Endothelial cell of umbilical vein (primary cell): ENCODE measurements around the gene APOC1. TPM values are rescaled to one million over a fixed set of nuclear protein-coding genes. Genes with fewer than 3 reads are reported as not detected.
"Not testable (repeated sequence)": the region's sequence is repeated elsewhere in the genome, so short reads cannot be mapped to it uniquely, and the experiment has no call there.

Experiments
- BruUV-seq: library from RNA; stranded (reverse); fragments of 400-500 nt; replicated peaks from 2 replicates; lab custom pipeline; 2021; lab: Mats Ljungman, UMichigan
- CTCF ChIA-PET: fragments of 300-600, 350-600 bp; sonication (Branson Sonifier 250); formaldehyde crosslinking; loops from one replicate; lab custom pipeline; 2021; ENCODE audit warnings: antibody characterized with exemption, inconsistent platforms; lab: Charles Lee
- POLR2A ChIA-PET: fragments of 300-600, 350-600 bp; sonication (Branson Sonifier 250); formaldehyde crosslinking; loops from one replicate; lab custom pipeline; 2021; ENCODE audit warnings: antibody characterized with exemption, inconsistent platforms; lab: Charles Lee
- DNase-seq: peaks from one replicate; pipeline ENCODE4 v3.0.0-alpha.2; 2011; ENCODE audit warnings: low read depth, low spot score
- FAIRE-seq: peaks from 2 replicates; lab custom pipeline; 2011; peaks lifted over from hg19 to GRCh38; lab: Jason Lieb, UNC
- H2AFZ ChIP-seq: 2 replicates; pipeline ENCODE4 v1.6.0; 2012; ENCODE audit warnings: low read depth, low read length, control low read depth, inconsistent platforms
- H3K27ac ChIP-seq: 2 replicates; pipeline ENCODE4 v1.5.1; 2011; ENCODE audit warnings: low read depth, mild to moderate bottlenecking, control low read depth, low read length, moderate library complexity; ENCODE audit not compliant: insufficient read depth
- H3K27me3 ChIP-seq, 2 experiments: 2 replicates each; pipeline versions ENCODE4 v1.6.0 to v1.6.1; 2011; ENCODE audit warnings: low read length in 2 of 2, mixed read lengths in 1 of 2; ENCODE audit not compliant: control insufficient read depth in 2 of 2, insufficient read depth in 2 of 2
- H3K36me3 ChIP-seq, 2 experiments: 2 replicates in 1 of 2; 3 replicates in 1 of 2; pipeline ENCODE4 v1.5.1; 2011; ENCODE audit warnings: low read length in 2 of 2, mild to moderate bottlenecking in 1 of 2, moderate library complexity in 1 of 2; ENCODE audit not compliant: control insufficient read depth in 2 of 2, insufficient read depth in 2 of 2; ENCODE audit errors: extremely low read depth in 1 of 2
- H3K4me1 ChIP-seq: 3 replicates; pipeline ENCODE4 v1.5.1; 2011; ENCODE audit warnings: mild to moderate bottlenecking, low read length; ENCODE audit not compliant: control insufficient read depth, insufficient read depth; ENCODE audit errors: extremely low read depth
- H3K4me2 ChIP-seq: 2 replicates; pipeline ENCODE4 v1.6.1; 2011; ENCODE audit warnings: low read length, control low read depth, mixed read lengths; ENCODE audit not compliant: insufficient read depth
- H3K4me3 ChIP-seq, 3 experiments: fragments of 200-600 bp in 1 of 3; sonication (generic), shearing (Covaris generic) in 1 of 3; replicated peaks in 1 of 3; 2 replicates each; pipeline ENCODE4 v1.5.1; 2011 to 2016; ENCODE audit warnings: control low read depth in 3 of 3, low read length in 3 of 3, mild to moderate bottlenecking in 2 of 3, inconsistent platforms in 1 of 3, low read depth in 1 of 3, moderate library complexity in 1 of 3; ENCODE audit not compliant: insufficient read depth in 1 of 3
- H3K79me2 ChIP-seq: 2 replicates; pipeline ENCODE4 v1.6.0; 2012; ENCODE audit warnings: low read length, inconsistent platforms; ENCODE audit not compliant: control insufficient read depth, insufficient read depth
- H3K9ac ChIP-seq: replicated peaks from 2 replicates; pipeline ENCODE3; 2011; ENCODE audit warnings: low read length, control low read depth; ENCODE audit not compliant: insufficient read depth; ENCODE audit errors: extremely low read depth
- H3K9me1 ChIP-seq: replicated peaks from 3 replicates; pipeline ENCODE4 v1.6.0; 2011; ENCODE audit warnings: mild to moderate bottlenecking, low read length; ENCODE audit not compliant: control insufficient read depth, insufficient read depth; ENCODE audit errors: extremely low read depth
- H3K9me3 ChIP-seq: replicated peaks from 2 replicates; pipeline ENCODE4 v1.5.1; 2012; ENCODE audit warnings: low read length, inconsistent platforms; ENCODE audit not compliant: control insufficient read depth, insufficient read depth
- H4K20me1 ChIP-seq: replicated peaks from 2 replicates; pipeline ENCODE3; 2011; ENCODE audit warnings: mild to moderate bottlenecking, low read length; ENCODE audit not compliant: control insufficient read depth, insufficient read depth; ENCODE audit errors: extremely low read depth
- EZH2 ChIP-seq: IDR thresholded peaks from 2 replicates; pipeline ENCODE4 v1.6.1; 2012; ENCODE audit warnings: borderline replicate concordance, low read depth, mild to moderate bottlenecking, moderate library complexity, low read length, inconsistent platforms; ENCODE audit not compliant: severe bottlenecking
- FOS ChIP-seq: IDR thresholded peaks from 2 replicates; pipeline ENCODE4 v1.6.1; 2011; ENCODE audit warnings: mild to moderate bottlenecking, low read length, moderate library complexity, borderline replicate concordance; ENCODE audit not compliant: insufficient read depth
- GATA2 ChIP-seq: IDR thresholded peaks from 2 replicates; pipeline ENCODE4 v1.7.0; 2011; ENCODE audit warnings: low read depth, mild to moderate bottlenecking, moderate library complexity, mixed read lengths, low read length; ENCODE audit not compliant: insufficient read length, insufficient read depth
- JUN ChIP-seq: IDR thresholded peaks from 2 replicates; pipeline ENCODE4 v1.6.1; 2011; ENCODE audit warnings: borderline replicate concordance, low read depth; ENCODE audit not compliant: insufficient read length, insufficient read depth
- MYC ChIP-seq: IDR thresholded peaks from one replicate; pipeline ENCODE4 v1.6.1; 2011; ENCODE audit warnings: mild to moderate bottlenecking, low read depth, low read length
- POLR2A ChIP-seq: IDR thresholded peaks from 2 replicates; pipeline ENCODE4 v1.6.1; 2012; ENCODE audit warnings: low read depth, mild to moderate bottlenecking, control low read depth, low read length
- POLR2AphosphoS5 ChIP-seq: IDR thresholded peaks from 2 replicates; pipeline ENCODE4 v1.6.1; 2012; ENCODE audit warnings: low read depth, mild to moderate bottlenecking, control low read depth, low read length, moderate library complexity; ENCODE audit not compliant: insufficient read depth
- dilution Hi-C: fragments of 300-500 bp; cut with MboI; formaldehyde crosslinking; loops from one replicate; pipeline ENCODE4 v1.15.0; 2019; ENCODE audit warnings: low sequenced_read_pairs; ENCODE audit not compliant: extremely low pct_ligation_motif_present
- intact Hi-C: fragments of 100-400 bp; cut with micrococcal nuclease; formaldehyde crosslinking; loops from one replicate; pipeline ENCODE4 v1.10.0; 2022
- polyA plus RNA-seq, 4 experiments: library from polyadenylated mRNA; depleted of rRNA in 3 of 4; stranded (reverse) in 3 of 4; unstranded in 1 of 4; fragments of >200 nt; gene quantifications; 2 replicates each; pipeline versions ENCODE4 v1.2.1 to v1.2.3, GENCODE V29; 2011 to 2012; ENCODE audit warnings: missing spikeins in 1 of 4
- total RNA-seq: library from RNA; stranded (reverse); gene quantifications from 2 replicates; pipeline ENCODE4 v1.2.3, GENCODE V29; 2021
- TF ChIP-seq, protein P1 (sequence below): IDR thresholded peaks from 2 replicates; pipeline ENCODE4 v1.6.1; 2011; ENCODE audit not compliant: insufficient read depth, insufficient read length
- TF ChIP-seq, protein P2 (sequence below), 2 donors: IDR thresholded peaks; 1 replicate in 1 of 2; 2 replicates in 1 of 2; pipeline ENCODE4 v1.5.1; 2011; ENCODE audit warnings: low read length in 2 of 2, mild to moderate bottlenecking in 2 of 2, moderate library complexity in 2 of 2, control low read depth in 1 of 2, inconsistent platforms in 1 of 2, low read depth in 1 of 2; ENCODE audit not compliant: insufficient read depth in 1 of 2; ENCODE audit errors: extremely low read depth in 1 of 2

APOC1 gene
- total and polyA plus RNA-seq, 2 donors (not counting 3 experiments of a cell fraction or from before 2014, with no cell fraction given): 5.0 to 18.5 TPM

DNA sequence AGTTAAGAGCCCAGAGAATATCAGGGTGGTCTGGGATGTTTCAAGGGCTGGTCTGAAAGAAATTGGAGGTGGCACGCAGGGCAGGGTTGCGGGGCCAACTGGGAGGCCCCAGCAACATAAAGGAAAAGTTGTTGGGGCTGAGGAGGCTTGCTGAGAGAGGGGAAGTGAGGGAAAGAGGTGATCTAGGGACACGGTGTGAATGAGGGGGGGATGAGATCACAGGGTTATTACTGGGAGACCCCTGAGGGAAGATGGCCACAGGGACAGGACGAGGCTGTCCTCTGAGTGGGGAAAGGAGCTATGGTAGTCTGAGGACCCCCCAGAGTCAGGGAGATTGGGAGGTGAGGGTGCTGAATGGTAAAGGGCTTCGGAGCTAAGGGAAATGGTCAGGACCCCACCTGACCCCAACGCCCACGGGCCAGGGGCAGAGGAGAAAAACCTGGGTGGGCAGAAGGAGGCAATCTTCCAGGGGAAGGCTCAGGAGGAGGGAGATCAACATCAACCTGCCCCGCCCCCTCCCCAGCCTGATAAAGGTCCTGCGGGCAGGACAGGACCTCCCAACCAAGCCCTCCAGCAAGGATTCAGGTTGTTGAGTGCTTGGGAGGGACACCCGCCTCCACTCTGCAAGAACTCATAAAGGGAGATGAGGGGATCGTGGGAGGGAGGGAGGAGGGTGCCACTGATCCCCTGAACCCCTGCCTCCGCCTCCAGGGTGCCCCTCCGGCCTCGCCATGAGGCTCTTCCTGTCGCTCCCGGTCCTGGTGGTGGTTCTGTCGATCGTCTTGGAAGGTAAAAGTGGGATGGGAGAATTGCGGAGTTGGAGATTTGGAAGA, 12.1 kb downstream of the APOC1 start:
- peak overlapping the region; percentile 74 for H2AFZ ChIP-seq
- BruUV-seq, H3K9me1 ChIP-seq, H3K9ac ChIP-seq, H3K79me2 ChIP-seq, H3K27ac ChIP-seq, CTCF ChIA-PET, H3K9me3 ChIP-seq, dilution Hi-C loops, H3K36me3 ChIP-seq, H4K20me1 ChIP-seq, POLR2A ChIA-PET, H3K27me3 ChIP-seq, H3K4me1 ChIP-seq, DNase-seq: not testable (repeated sequence)
- peak overlapping the region; percentile 73 for H3K4me2 ChIP-seq
- peak overlapping the region in 1 of 3 experiments; percentile 3 for H3K4me3 ChIP-seq
- peak; percentile 15 for FAIRE-seq
- intact Hi-C loops: loop anchor here (2.0 kb wide), 1 partner anchor 28 kb away; the partner anchor contains the start of gene CLPTM1

DNA sequence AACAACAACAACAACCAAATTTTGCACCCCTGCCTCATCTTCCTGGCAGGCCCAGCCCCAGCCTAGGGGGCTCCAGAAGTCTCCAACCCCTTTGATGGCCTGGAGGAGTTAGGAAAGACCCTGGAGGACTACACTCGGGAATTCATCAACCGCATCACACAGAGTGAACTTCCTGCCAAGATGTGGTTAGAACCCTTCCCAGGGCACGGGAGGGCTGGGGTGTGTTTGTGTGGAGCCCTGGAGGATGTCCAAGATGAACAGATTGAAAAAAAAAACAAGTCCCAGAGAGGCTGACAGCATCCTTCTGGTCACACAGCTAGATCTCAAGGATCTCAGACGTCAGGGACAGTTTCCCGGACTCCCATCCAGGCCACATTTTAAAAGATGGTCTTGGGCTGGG, 13.3 kb downstream of the APOC1 start:
- TF ChIP-seq GATA2 (no peak), POLR2A (no peak), POLR2AphosphoS5 (no peak), EZH2 (no peak), JUN (no peak), FOS (no peak), MYC (no peak)
- TF ChIP-seq, protein P1, sequence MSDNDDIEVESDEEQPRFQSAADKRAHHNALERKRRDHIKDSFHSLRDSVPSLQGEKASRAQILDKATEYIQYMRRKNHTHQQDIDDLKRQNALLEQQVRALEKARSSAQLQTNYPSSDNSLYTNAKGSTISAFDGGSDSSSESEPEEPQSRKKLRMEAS: no peak
- TF ChIP-seq, protein P2, sequence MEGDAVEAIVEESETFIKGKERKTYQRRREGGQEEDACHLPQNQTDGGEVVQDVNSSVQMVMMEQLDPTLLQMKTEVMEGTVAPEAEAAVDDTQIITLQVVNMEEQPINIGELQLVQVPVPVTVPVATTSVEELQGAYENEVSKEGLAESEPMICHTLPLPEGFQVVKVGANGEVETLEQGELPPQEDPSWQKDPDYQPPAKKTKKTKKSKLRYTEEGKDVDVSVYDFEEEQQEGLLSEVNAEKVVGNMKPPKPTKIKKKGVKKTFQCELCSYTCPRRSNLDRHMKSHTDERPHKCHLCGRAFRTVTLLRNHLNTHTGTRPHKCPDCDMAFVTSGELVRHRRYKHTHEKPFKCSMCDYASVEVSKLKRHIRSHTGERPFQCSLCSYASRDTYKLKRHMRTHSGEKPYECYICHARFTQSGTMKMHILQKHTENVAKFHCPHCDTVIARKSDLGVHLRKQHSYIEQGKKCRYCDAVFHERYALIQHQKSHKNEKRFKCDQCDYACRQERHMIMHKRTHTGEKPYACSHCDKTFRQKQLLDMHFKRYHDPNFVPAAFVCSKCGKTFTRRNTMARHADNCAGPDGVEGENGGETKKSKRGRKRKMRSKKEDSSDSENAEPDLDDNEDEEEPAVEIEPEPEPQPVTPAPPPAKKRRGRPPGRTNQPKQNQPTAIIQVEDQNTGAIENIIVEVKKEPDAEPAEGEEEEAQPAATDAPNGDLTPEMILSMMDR (IDR thresholded peaks at IDR 0.05; ENCODE audit: extremely low read depth in 1 of 2, insufficient read depth in 1 of 2, low read depth in 1 of 2, low read length in 2 of 2): no peak
- H3K27ac ChIP-seq: no peak overlapping the region
- intact Hi-C loops (loop anchor here (2.0 kb wide), 1 partner anchor 27 kb away; the partner anchor contains the start of gene CLPTM1), dilution Hi-C loops (no loop called here)
- H2AFZ ChIP-seq: no peak overlapping the region
- FAIRE-seq (no peak), DNase-seq (no peak)
- peaks cover 3% of the 10 kb centered on the region for H3K4me1 ChIP-seq
- no peak overlapping the region for H3K4me3 ChIP-seq
- no peaks in the 10 kb centered on the region for H3K9me3 ChIP-seq
- BruUV-seq: no TSS peak
- ChIA-PET CTCF (no interaction called here), POLR2A (no interaction called here)
- no peak overlapping the region for H3K9ac ChIP-seq
- no peaks in the 10 kb centered on the region for H4K20me1 ChIP-seq
- H3K9me1 ChIP-seq: no peaks in the 10 kb centered on the region
- H3K4me2 ChIP-seq: no peak overlapping the region
- no peaks in the 10 kb centered on the region for H3K36me3 ChIP-seq
- no peaks in the 10 kb centered on the region for H3K79me2 ChIP-seq
- H3K27me3 ChIP-seq: peaks cover 0 to 2% of the 10 kb centered on the region in 2 experiments
